GM12873 (cell line): ENCODE measurements around the gene CLCN6.

Experiments
- TF ChIP-seq, protein P1 (sequence below): IDR thresholded peaks from 2 replicates; pipeline ENCODE4 v1.5.1; 2012; ENCODE audit warnings: low read depth, mild to moderate bottlenecking, moderate library complexity, low read length, control low read depth; ENCODE audit not compliant: insufficient read depth; ENCODE audit errors: missing control alignments

CLCN6 gene

DNA sequence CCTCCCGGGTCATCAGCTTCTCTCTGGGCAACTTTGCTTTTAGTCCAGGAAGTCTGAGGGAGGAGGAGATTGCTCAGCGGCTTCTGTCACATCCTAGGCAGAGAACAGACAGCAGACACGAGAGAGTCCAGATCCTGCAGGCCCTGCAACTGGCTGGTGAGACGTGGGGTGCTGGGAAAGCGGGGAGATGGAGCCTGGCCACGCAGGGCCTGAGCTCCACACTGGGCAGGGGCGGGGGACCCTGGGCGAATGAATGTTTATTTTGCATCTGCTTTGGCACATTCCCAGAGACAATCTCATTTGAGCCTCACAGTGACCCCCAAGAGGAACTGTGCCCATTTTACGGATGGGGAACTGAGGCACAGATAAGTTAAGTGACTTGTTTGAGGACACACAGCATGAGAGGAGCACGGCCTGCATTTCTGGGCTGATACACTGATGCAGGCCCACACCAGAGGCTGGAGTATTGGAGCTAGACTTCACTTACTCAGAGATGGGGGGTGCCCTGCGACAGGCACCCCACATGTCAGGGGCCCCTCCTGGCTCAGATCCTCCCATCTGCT, 34.4 kb upstream of the CLCN6 start:
- TF ChIP-seq, protein P1, sequence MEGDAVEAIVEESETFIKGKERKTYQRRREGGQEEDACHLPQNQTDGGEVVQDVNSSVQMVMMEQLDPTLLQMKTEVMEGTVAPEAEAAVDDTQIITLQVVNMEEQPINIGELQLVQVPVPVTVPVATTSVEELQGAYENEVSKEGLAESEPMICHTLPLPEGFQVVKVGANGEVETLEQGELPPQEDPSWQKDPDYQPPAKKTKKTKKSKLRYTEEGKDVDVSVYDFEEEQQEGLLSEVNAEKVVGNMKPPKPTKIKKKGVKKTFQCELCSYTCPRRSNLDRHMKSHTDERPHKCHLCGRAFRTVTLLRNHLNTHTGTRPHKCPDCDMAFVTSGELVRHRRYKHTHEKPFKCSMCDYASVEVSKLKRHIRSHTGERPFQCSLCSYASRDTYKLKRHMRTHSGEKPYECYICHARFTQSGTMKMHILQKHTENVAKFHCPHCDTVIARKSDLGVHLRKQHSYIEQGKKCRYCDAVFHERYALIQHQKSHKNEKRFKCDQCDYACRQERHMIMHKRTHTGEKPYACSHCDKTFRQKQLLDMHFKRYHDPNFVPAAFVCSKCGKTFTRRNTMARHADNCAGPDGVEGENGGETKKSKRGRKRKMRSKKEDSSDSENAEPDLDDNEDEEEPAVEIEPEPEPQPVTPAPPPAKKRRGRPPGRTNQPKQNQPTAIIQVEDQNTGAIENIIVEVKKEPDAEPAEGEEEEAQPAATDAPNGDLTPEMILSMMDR, result no peak

DNA sequence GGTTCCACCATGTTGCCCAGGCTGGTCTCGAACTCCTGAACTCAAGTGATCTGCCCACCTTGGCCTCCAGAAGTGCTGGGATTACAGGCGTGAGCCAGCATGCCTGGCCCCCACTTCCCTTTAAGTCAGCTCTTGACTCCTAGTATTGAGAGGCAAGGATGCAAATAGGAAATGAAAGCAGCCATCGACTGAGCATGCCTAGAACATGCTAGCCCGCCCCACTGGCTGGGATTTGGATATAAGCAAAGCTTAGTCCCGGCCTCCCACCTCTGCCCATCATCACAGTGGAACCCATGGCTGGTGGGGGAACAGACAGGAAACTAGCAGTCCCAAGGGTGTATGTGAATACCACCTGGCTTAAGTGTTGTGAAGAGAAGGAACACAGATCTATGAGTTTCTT, 33.5 kb upstream of the CLCN6 start:
- TF ChIP-seq, protein P1, result no peak

DNA sequence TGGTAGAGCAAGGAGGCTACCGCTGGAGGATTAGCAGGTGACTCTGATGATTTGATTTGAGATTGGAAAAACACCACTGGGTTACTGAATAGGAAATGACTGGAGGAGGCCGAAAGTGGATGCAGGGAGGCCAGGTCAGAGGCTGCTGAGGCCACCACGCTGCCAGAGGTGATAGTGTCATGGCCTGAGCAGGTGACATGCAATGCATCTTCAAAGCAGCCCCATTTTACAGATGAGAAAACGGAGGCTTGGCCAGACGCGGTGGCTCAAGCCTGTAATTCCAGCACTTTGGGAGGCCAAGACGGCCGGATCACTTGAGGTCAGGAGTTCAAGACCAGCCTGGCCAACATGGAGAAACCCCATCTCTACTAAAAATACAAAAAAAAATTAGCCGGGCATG, 31.2 kb upstream of the CLCN6 start:
- TF ChIP-seq, protein P1, result no peak

DNA sequence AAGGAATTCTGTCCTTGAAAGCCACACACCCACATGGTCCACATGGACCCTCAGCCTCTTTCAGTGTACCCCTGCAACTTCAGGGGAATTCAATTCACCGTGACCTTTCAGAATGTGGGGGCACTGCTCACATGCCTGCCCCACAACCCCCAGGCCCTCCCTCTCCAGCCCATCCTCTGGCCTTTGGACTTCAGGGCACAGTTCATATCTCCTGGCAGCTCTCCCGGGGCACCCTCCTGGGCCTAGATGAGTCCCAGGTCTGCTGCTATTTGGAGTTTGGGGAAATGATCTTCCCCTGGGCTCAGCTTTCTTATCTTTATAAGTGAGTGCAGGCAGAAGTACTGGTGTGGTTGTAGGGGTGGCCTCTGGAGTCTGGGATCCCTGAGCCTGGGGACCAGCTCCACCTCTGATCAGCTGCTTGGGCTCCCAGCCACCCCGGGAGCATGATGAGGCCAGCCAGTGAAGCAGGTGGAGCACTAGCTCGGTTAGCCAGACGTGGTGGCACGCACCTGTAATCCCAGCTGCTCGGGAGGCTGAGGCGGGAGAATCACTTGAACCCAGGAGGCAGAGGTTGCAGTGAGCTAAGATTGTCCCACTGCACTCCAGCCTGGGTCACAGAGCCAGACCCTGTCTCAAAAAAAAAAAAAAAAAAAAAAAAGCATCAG, 28.2 kb upstream of the CLCN6 start:
- TF ChIP-seq, protein P1, result no peak

DNA sequence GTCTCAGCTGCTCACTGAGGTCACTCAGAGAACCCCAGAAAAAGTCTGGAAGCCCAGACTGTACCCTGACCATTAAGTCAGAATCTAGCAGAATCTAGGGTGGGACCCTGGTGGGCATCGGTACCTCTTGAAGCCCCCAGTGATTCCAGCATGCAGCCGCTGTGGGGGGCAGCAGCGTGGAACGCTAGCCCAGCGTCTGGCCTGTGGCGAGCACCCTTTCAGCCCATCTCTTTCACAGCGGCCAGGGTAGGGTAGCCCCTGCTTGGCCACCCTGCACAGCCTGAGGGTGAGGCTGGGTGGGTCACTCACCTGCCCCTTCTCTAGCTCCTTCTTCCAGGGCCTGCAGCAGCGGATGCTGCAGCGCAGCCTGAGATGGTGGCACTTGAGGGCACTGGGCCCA, 27.7 kb upstream of the CLCN6 start:
- TF ChIP-seq, protein P1, result no peak

DNA sequence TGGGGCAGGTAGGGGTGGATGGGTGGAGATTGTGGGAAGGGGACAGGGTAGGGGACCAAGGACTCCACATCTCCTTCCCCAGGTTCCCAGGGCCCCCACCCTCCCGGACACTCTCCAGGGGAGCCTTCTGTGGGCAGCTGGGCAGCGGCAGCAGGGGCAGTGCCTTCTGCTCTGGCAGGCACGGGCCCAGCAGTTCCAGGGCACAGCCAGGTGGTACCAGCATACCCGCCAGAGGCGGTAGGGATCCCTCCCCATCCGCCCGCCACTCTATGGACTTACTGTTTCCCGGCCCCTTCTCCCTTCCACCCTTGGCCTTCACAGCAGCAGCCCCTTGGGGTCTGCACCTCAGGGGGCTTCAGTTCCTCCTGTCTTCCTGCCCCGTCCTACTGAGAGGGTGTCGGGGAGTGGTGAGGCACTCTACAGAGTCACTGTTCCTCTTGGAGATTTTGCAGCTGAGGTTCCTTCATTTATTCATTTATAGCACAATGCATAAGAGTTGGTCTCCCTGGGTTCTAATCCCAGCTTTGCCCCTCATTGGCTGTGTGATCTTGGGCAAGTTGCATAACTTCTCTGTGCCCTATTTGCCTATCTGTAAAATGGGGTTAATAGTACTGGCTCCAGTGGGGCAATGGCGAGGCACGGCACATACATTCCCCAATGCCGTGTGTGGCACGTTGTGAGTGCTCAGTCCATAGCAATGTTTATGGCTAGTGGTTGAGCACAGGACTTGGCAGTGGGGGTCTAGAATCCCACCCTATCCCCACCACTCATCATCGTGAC, 27.0 kb upstream of the CLCN6 start:
- TF ChIP-seq, protein P1, result no peak

DNA sequence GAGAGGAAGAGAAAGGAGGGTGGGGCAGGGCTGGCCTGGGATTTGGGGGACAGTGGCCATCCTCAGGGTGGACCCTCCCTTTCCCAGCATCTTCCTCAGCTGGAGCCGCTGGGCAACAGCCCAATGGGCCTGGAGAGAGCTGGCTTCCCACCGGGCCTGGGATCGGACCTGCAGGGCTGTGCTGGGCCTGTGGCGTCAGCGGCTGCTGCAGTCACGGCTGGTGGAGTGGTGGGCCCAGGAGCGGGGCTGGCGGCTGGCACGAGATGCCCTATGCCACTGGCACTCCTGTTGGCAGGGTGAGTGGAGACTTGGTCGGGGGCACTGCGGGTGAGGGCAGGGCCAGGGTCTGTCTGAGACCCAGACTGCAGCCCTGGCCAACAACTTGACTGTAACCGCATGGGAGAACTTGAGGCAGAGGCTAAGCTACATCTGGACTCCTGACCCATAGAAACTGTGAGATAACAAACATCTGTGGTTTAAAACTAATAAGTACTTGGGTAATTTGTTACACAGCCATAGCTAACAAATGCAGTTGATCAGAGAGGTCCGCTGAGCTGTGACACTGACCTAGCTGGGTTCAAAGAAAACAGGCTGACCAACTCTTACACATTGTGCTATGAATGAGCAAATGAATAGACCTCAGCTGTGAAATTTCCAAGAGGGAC, 26.1 kb upstream of the CLCN6 start:
- TF ChIP-seq, protein P1, result no peak
